ENCODE results near the gene ADPRHL1. TPM values are rescaled to one million over a fixed set of nuclear protein-coding genes. Genes with fewer than 3 reads are reported as not detected.
A peak's percentile ranks its signal among the peaks of the same experiment; 100 is the strongest.
"Not testable (repeated sequence)": the region's sequence is repeated elsewhere in the genome, so short reads cannot be mapped to it uniquely, and the experiment has no call there.

ADPRHL1 gene
- total RNA-seq, 2 donors from 2014 or later: 4.0 to 7.8 TPM

DNA sequence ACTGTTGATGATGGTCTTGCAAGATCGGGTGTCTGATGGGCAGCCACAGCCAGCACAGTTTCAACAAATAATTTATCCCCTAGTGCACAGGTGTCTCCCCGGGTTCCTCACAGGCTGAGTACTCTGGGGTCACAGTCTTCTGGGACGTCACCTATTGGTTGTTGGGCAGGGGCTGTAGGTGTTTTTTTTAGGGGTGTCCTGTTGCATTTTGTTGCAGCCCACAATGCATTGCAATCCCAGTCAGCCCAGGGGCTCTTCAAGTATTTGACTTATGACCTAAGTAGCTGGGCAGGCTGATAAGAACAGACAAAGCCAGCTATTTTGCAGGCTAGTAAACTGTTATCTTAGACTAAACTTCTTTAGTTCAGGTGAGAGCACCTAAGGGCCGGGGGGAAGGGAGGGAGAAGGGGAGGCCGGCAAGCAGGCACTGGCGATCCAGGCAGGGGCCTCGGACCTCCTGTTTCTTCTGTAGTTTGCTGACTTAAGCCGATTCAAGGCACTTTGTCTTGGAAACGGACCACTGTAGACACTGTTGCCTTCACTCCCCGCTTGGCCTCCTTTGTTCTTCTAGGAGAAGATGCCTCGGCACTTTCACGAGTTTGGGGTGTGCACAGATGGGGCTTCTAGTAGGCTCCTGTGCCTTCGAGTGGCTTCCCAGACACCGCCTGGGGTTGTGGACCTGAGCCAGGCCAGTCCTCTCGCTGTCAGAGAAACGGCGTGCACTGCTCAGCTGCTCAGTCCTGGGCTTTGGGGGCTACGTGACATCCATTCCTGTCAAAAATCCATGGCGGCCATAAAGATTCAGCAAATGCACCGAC, 55.5 kb downstream of the ADPRHL1 start:
- ATAC-seq: no peak
- DNase-seq: no peak
- intact Hi-C loops (cut with DNase I, micrococcal nuclease): loop anchor here in 1 of 2 donors (10.0 kb wide), 1 partner anchor 123 kb away; no protein-coding TSS in a partner anchor

GRCh38 chr13:113394339-113394640, 59.0 kb downstream of the ADPRHL1 start:
- ATAC-seq (no peak), DNase-seq (no peak)
- intact Hi-C loops (cut with DNase I, micrococcal nuclease): loop anchor here in 1 of 2 donors (10.0 kb wide), 1 partner anchor 119 kb away; no protein-coding TSS in a partner anchor

- peak; percentile 80 for ATAC-seq
- DNase-seq: peak; percentile 60 to 85
- intact Hi-C loops (cut with DNase I, micrococcal nuclease): loop anchor here in 1 of 2 donors (10.0 kb wide), 1 partner anchor 119 kb away; no protein-coding TSS in a partner anchor
Measured at GRCh38 chr13:113393563-113394338, 59.5 kb downstream of the ADPRHL1 start.

DNA sequence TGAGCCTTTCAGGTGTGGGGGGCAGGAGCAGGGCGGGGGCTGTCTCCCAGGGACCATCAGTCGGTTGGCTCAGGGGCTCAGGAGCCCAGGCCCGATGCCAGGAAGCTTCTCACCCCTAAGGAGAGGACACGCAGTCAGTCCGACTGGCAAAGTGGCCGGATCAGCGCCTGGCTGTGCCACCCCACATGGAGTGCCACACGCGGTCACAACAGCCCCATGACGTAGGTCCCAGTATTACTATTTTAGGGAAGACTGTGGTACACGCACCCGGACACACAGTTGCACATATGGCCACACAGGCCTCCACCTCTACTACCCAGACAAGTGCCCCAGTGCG, 60.1 kb downstream of the ADPRHL1 start:
- intact Hi-C loops (cut with DNase I, micrococcal nuclease): loop anchor here in 1 of 2 donors (10.0 kb wide), 1 partner anchor 118 kb away; no protein-coding TSS in a partner anchor
- no peak for ATAC-seq
- no peak for DNase-seq

GRCh38 chr13:113390874-113391497, 62.3 kb downstream of the ADPRHL1 start:
- intact Hi-C loops (cut with DNase I, micrococcal nuclease): loop anchor here in 1 of 2 donors (10.0 kb wide), 1 partner anchor 116 kb away; no protein-coding TSS in a partner anchor
- ATAC-seq: no peak
- peak in 1 of 2 donors; percentile 7 for DNase-seq

DNA sequence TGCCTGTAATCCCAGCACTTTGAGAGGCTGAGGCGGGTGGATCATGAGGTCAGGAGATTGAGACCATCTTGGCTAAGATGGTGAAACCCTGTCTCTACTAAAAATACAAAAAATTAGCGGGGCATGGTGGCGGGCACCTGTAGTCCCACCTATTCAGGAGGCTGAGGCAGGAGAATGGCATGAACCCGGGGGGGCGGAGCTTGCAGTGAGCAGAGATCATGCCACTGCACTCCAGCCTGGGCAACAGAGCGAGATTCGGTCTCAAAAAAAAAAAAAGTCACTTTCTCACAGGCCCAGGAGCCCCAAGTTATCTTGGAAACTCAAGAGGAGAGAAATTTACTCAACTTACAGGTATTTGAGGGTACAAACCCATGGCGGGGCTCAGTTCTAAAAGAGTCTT, 63.7 kb downstream of the ADPRHL1 start:
- intact Hi-C loops (cut with DNase I, micrococcal nuclease); DNase-seq; ATAC-seq: not testable (repeated sequence)

- DNase-seq: peak in 1 of 2 donors; percentile 3
- ATAC-seq: peak; percentile 49
- intact Hi-C loops (cut with DNase I, micrococcal nuclease): no loop called here
Measured at GRCh38 chr13:113387396-113387795, 65.9 kb downstream of the ADPRHL1 start.

DNA sequence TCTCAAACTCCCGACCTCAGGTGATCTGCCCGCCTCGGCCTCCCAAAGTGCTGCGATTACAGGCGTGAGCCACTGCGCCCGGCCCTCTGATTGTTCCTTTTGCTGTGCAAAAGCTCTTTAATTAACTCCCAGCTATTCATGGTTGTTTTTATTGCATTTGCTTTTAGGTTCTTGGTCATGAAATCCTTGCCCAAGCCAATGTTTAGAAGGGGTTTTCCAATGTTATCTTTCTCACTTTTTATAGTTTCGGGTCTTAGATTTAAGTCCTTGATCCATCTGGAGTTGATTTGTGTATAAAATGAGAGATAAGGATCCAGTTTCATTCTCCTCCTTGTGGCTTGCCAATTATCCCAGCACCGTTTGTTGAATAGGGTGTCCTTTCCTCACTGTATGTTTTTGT, 70.2 kb downstream of the ADPRHL1 start:
- intact Hi-C loops (cut with DNase I, micrococcal nuclease): no loop called here
- peak in 1 of 2 donors; percentile 1 for DNase-seq
- ATAC-seq: no peak

DNA sequence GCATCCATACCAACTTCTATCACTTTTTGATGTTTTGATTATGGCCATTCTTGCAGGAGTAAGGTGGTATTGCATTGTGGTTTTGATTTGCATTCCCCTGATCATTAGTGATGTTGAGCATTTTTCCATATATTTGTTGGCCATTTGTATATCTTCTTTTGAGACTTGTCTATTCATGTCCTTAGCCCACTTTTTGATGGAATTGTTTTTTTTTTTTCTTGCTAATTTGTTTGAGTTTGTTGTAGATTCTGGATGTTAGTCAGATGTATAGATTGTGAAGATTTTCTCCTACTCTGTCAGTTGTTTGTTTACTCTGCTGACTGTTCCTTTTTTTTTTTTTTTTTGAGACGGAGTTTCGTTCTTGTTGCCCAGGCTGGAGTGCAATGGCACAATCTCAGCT, 70.7 kb downstream of the ADPRHL1 start:
- intact Hi-C loops (cut with DNase I, micrococcal nuclease); ATAC-seq; DNase-seq: not testable (repeated sequence)

GRCh38 chr13:113378825-113379224, 74.5 kb downstream of the ADPRHL1 start:
- ATAC-seq (no peak), DNase-seq (no peak)
- intact Hi-C loops (cut with DNase I, micrococcal nuclease): no loop called here

- intact Hi-C loops (cut with DNase I, micrococcal nuclease): no loop called here
- ATAC-seq (no peak), DNase-seq (no peak)
Measured at GRCh38 chr13:113374511-113375175, 78.6 kb downstream of the ADPRHL1 start.

DNA sequence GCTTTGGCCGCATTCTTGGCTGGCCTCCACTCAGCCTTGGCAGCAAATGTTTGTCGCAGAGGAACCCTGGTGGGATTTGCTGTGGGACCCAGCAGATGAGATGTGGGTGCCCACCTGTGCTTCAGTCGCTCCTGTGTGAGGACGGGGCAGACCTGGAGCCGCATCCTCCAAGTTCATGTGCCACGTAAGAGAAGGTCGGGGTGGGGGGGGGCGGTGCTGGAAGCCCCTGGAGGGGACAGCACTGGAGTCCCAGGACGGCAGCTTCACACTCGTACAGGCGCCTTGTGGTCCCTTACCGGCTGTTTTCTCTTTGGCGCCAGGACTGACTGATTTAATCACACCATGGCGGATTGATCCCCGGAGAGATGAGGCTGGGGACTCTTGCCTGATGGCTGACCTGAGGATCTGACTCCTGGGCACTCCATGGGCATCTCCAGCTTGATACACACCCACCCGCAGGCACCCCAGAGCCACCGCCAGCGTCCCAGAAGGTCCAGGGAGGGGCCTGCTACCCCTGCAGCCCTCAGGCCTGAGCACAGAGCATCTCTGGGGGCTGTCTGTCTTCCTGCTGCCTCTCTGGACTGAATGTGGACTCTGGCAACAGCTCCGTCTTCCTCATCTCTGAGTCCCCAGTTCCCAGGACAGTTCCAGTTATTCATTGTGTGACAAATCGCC, 79.3 kb downstream of the ADPRHL1 start:
- ATAC-seq (no peak), DNase-seq (no peak)
- intact Hi-C loops (cut with DNase I, micrococcal nuclease): no loop called here

GRCh38 chr13:113371701-113372100, 81.6 kb downstream of the ADPRHL1 start:
- DNase-seq; intact Hi-C loops (cut with DNase I, micrococcal nuclease); ATAC-seq: not testable (repeated sequence)

DNA sequence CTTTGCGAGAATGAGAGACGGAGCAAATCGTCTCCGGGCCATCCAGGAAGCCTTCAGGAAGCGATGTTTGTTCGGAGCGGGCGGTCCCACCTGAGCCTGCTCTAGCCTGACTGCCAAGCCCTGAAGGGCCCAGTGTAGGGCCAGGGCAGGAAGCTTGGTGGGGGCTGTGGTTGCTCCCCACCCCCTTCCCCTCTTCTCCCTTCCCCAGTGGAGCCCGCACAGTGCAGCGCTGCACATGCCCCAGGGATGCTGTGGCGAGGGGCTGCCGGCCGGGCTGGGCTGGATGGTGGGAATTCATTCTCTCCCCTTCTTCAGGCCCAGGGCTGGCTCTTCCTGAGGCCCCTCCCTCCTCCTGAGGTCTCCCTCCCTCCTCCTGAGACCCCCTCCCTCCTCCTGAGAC, 82.2 kb downstream of the ADPRHL1 start:
- intact Hi-C loops (cut with DNase I, micrococcal nuclease): no loop called here
- no peak for DNase-seq
- ATAC-seq: no peak

DNA sequence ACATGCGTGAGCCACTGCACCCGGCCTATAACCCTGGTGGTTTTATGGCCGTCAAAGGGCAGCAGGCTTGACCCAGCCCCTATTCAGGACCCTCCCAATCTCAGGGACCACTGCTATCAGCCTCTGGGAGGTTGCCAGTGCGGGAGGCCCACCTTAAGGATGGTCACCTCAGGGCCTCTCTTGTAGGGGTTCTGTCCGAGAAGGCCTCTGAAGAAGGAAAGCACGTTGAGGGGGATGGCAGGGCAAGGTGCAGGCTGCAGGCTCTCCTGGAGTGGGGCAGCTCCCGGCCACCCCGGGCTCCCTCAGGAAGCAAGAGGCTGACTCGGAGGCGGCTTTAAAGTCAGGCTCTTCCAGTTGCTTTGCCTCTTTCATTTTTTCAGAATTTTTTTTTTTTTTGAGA, 83.4 kb downstream of the ADPRHL1 start:
- intact Hi-C loops (cut with DNase I, micrococcal nuclease): no loop called here
- DNase-seq (peak in 1 of 2 donors; percentile 17), ATAC-seq (no peak)

DNA sequence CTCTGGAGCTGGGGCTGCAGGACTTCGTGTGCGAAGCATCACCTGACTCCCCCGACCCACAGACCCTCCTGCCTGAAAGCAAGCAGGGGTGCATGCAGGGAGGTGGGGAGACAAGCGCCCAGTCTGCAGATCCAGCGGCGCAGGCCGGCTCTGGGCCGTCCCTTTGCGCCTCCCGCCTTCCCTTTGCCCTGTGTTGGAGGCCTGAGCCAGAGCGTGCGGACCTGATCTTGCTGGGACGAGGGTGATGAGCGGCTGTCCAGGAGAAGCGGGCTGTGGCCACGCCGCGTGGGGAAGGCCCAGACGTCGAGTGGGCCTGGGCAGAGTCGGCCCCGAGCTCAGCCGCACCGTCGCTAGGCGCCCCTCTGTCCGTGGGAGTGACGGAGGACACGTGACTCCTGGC, 84.1 kb downstream of the ADPRHL1 start:
- intact Hi-C loops (cut with DNase I, micrococcal nuclease): no loop called here
- no peak for ATAC-seq
- DNase-seq: peak in 1 of 2 donors; percentile 3

DNA sequence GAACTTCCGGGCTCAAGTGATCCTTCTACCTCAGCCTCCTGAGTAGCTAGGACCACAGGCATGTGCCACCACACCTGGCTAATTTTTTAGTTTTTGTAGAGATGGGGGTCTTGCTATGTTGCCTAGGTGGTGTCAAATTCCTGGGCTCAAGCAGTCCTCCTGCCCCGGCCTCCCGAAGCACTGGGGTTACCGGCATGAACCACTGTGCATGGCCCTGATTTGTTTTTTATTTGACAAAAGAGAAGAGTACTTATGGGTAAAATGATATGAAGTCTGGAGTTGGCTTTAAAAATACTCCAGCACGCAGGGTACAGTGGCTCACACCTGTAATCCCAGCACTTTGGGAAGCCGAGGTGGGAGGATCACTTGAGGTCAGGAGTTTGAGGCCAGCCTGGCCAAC, 84.9 kb downstream of the ADPRHL1 start:
- DNase-seq; intact Hi-C loops (cut with DNase I, micrococcal nuclease); ATAC-seq: not testable (repeated sequence)

- intact Hi-C loops (cut with DNase I, micrococcal nuclease): no loop called here
- no peak for ATAC-seq
Measured at GRCh38 chr13:113367771-113368170, 85.5 kb downstream of the ADPRHL1 start.

More at GRCh38 chr13:113367771-113368170, 85.5 kb downstream of the ADPRHL1 start:
- no peak for DNase-seq

Data from left colon (tissue), 2 donors.